Measurements from ENCODE around the gene TBC1D22A. TPM values are rescaled to one million over a fixed set of nuclear protein-coding genes. Genes with fewer than 3 reads are reported as not detected.

Gene TBC1D22A
- total and polyA plus RNA-seq, 2 donors (not counting 3 experiments of a cell fraction or from before 2014, with no cell fraction given): 26.1 to 32.4 TPM

- Histone ChIP-seq H3K4me1 (ENCODE audit: control insufficient read depth, extremely low read depth, insufficient read depth, low read length) (peaks cover 39% of the 10 kb centered on the region), H3K36me3 (ENCODE audit: control insufficient read depth in 2 of 2, extremely low read depth in 1 of 2, insufficient read depth in 2 of 2, low read length in 2 of 2) (no peaks in the 10 kb centered on the region), H3K27me3 (ENCODE audit: control insufficient read depth in 2 of 2, insufficient read depth in 2 of 2, low read length in 2 of 2) (no peaks in the 10 kb centered on the region), H3K27ac (ENCODE audit: insufficient read depth, low read depth, low read length) (no peak overlapping the region), H4K20me1 (replicated peaks; ENCODE audit: control insufficient read depth, extremely low read depth, insufficient read depth, low read length) (no peaks in the 10 kb centered on the region), H3K9me3 (replicated peaks; ENCODE audit: control insufficient read depth, insufficient read depth, low read length) (no peaks in the 10 kb centered on the region), H3K4me3 (replicated peaks in 1 of 3; ENCODE audit: insufficient read depth in 1 of 3, low read depth in 1 of 3, low read length in 3 of 3) (no peak overlapping the region), H3K79me2 (ENCODE audit: control insufficient read depth, insufficient read depth, low read length) (no peaks in the 10 kb centered on the region), H3K9me1 (replicated peaks; ENCODE audit: control insufficient read depth, extremely low read depth, insufficient read depth, low read length) (no peaks in the 10 kb centered on the region), H3K4me2 (ENCODE audit: insufficient read depth, low read length) (no peak overlapping the region), H2AFZ (ENCODE audit: low read depth, low read length) (no peak overlapping the region), H3K9ac (replicated peaks; ENCODE audit: extremely low read depth, insufficient read depth, low read length) (no peak overlapping the region)
- BruUV-seq (replicated peaks): no TSS peak
- CTCF ChIA-PET: interaction anchor here (1.5 to 2.4 kb wide), 2 partner anchors 17 to 20 kb away, joined by 3 to 9 read pairs; no protein-coding TSS in a partner anchor
- no peak for FAIRE-seq
- intact Hi-C loops (cut with micrococcal nuclease): no loop called here
- dilution Hi-C loops (cut with MboI; ENCODE audit: extremely low pct_ligation_motif_present, low sequenced_read_pairs): no loop called here
- TF ChIP-seq JUN (IDR thresholded peaks at IDR 0.05; ENCODE audit: borderline replicate concordance, insufficient read depth, insufficient read length, low read depth) (no peak), GATA2 (IDR thresholded peaks at IDR 0.05; ENCODE audit: insufficient read depth, insufficient read length, low read depth, low read length) (no peak), POLR2A (IDR thresholded peaks at IDR 0.05; ENCODE audit: low read depth, low read length) (no peak), MYC (IDR thresholded peaks at IDR 0.05; ENCODE audit: low read depth, low read length) (no peak), EZH2 (IDR thresholded peaks at IDR 0.05; ENCODE audit: borderline replicate concordance, low read depth, low read length, severe bottlenecking) (no peak), FOS (IDR thresholded peaks at IDR 0.05; ENCODE audit: borderline replicate concordance, insufficient read depth, low read length) (no peak), POLR2AphosphoS5 (IDR thresholded peaks at IDR 0.05; ENCODE audit: insufficient read depth, low read depth, low read length) (no peak)
- TF ChIP-seq, protein P1, sequence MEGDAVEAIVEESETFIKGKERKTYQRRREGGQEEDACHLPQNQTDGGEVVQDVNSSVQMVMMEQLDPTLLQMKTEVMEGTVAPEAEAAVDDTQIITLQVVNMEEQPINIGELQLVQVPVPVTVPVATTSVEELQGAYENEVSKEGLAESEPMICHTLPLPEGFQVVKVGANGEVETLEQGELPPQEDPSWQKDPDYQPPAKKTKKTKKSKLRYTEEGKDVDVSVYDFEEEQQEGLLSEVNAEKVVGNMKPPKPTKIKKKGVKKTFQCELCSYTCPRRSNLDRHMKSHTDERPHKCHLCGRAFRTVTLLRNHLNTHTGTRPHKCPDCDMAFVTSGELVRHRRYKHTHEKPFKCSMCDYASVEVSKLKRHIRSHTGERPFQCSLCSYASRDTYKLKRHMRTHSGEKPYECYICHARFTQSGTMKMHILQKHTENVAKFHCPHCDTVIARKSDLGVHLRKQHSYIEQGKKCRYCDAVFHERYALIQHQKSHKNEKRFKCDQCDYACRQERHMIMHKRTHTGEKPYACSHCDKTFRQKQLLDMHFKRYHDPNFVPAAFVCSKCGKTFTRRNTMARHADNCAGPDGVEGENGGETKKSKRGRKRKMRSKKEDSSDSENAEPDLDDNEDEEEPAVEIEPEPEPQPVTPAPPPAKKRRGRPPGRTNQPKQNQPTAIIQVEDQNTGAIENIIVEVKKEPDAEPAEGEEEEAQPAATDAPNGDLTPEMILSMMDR (IDR thresholded peaks at IDR 0.05; ENCODE audit: extremely low read depth in 1 of 2, insufficient read depth in 1 of 2, low read depth in 1 of 2, low read length in 2 of 2): no peak
- TF ChIP-seq, protein P2, sequence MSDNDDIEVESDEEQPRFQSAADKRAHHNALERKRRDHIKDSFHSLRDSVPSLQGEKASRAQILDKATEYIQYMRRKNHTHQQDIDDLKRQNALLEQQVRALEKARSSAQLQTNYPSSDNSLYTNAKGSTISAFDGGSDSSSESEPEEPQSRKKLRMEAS (IDR thresholded peaks at IDR 0.05; ENCODE audit: insufficient read depth, insufficient read length): no peak
- POLR2A ChIA-PET: no interaction called here
- DNase-seq (ENCODE audit: low read depth, low spot score): no peak
Measured at GRCh38 chr22:46755525-46755924, 6.9 kb upstream of the TBC1D22A start.
